HG03565 (cell line): Measurements from ENCODE around the gene ST6GALNAC6.
"Not testable (repeated sequence)": the region's sequence is repeated elsewhere in the genome, so short reads cannot be mapped to it uniquely, and the experiment has no call there.

Source experiments
- ATAC-seq: cut with Tn5 transposase; IDR thresholded peaks from one replicate; pipeline ENCODE4 v1.9.1; 2021; ENCODE audit warnings: mild to moderate bottlenecking, moderate library complexity; ENCODE audit not compliant: unreplicated experiment

ST6GALNAC6 gene

GRCh38 chr9:127897193-127897692 is 2.2 kb downstream of the ST6GALNAC6 start:
- ATAC-seq: no peak

GRCh38 chr9:127896395-127897192 is 2.8 kb downstream of the ST6GALNAC6 start:
- no peak for ATAC-seq

GRCh38 chr9:127895811-127896210 is 3.6 kb downstream of the ST6GALNAC6 start:
- ATAC-seq: no peak

GRCh38 chr9:127893392-127893791 is 6.0 kb downstream of the ST6GALNAC6 start:
- no peak for ATAC-seq

- no peak for ATAC-seq
Observed at GRCh38 chr9:127892831-127893230, 6.6 kb downstream of the ST6GALNAC6 start.

GRCh38 chr9:127890053-127890452 is 9.3 kb downstream of the ST6GALNAC6 start:
- ATAC-seq: no peak

- ATAC-seq: no peak
Observed at GRCh38 chr9:127887792-127888191, 11.6 kb downstream of the ST6GALNAC6 start.

GRCh38 chr9:127886401-127886972 is 12.9 kb downstream of the ST6GALNAC6 start:
- ATAC-seq: no peak

- ATAC-seq: no peak
Observed at GRCh38 chr9:127885508-127886281, 13.7 kb downstream of the ST6GALNAC6 start.

GRCh38 chr9:127884976-127885490 is 14.4 kb downstream of the ST6GALNAC6 start:
- no peak for ATAC-seq

- ATAC-seq: no peak
Observed at GRCh38 chr9:127884427-127884911, 14.9 kb downstream of the ST6GALNAC6 start.

GRCh38 chr9:127883959-127884358 is 15.4 kb downstream of the ST6GALNAC6 start:
- no peak for ATAC-seq

GRCh38 chr9:127881715-127882114 is 17.7 kb downstream of the ST6GALNAC6 start:
- ATAC-seq: not testable (repeated sequence)

- ATAC-seq: no peak
Observed at GRCh38 chr9:127880143-127880542, 19.3 kb downstream of the ST6GALNAC6 start.

- ATAC-seq: no peak
Observed at GRCh38 chr9:127878652-127879390, 20.6 kb downstream of the ST6GALNAC6 start.

- ATAC-seq: no peak
Observed at GRCh38 chr9:127878001-127878651, 21.3 kb downstream of the ST6GALNAC6 start.

- no peak for ATAC-seq
Observed at GRCh38 chr9:127877566-127877998, 21.8 kb downstream of the ST6GALNAC6 start, which contains the start of gene AK1. TSS of gene AK1 (minus strand) at chr9:127877675. CDS start at chr9:127874617, 3,058 bp downstream.

GRCh38 chr9:127876764-127877562 is 22.4 kb downstream of the ST6GALNAC6 start:
- ATAC-seq: no peak
